Heart right ventricle (tissue), 16 donors: ENCODE measurements around the gene AGAP1. TPM values are rescaled to one million over a fixed set of nuclear protein-coding genes. Genes with fewer than 3 reads are reported as not detected.
A peak's percentile ranks its signal among the peaks of the same experiment; 100 is the strongest.

Source experiments
- ATAC-seq, 8 donors: fragments of 200-7000 bp; cut with Tn5 transposase; one replicate each; pipeline ENCODE4 v1.9.1; 2020; ENCODE audit warnings: mild to moderate bottlenecking in 8 of 8, moderate library complexity in 8 of 8, moderate number of reproducible peaks in 1 of 8
- DNase-seq, 2 donors: peaks; one replicate each; pipeline ENCODE4 v3.0.0-alpha.2; 2020
- H3K27ac ChIP-seq, 10 donors: fragments of 200-600 bp; sonication (generic) in 2 of 10; one replicate each; pipeline versions ENCODE4 v1.5.0 to v1.8.0; 2020 to 2022; ENCODE audit warnings: mild to moderate bottlenecking in 3 of 10
- H3K27me3 ChIP-seq, 7 donors: fragments of 200-600 bp; one replicate each; pipeline ENCODE4 v1.8.0; 2021 to 2022; ENCODE audit warnings: mild to moderate bottlenecking in 2 of 7
- H3K36me3 ChIP-seq, 9 donors: fragments of 200-600 bp; sonication (generic) in 1 of 9; one replicate each; pipeline versions ENCODE4 v1.5.0 to v1.8.0; 2020 to 2022; ENCODE audit warnings: mild to moderate bottlenecking in 2 of 9
- H3K4me1 ChIP-seq, 9 donors: fragments of 200-600 bp; sonication (generic) in 1 of 9; one replicate each; pipeline versions ENCODE4 v1.5.0 to v1.8.0; 2020 to 2022; ENCODE audit warnings: mild to moderate bottlenecking in 4 of 9
- H3K4me3 ChIP-seq, 10 donors: fragments of 200-600 bp; sonication (generic) in 2 of 10; one replicate each; pipeline versions ENCODE4 v1.5.0 to v1.8.0; 2020 to 2022; ENCODE audit warnings: mild to moderate bottlenecking in 7 of 10, moderate library complexity in 2 of 10
- H3K9me3 ChIP-seq, 11 donors: fragments of 200-600 bp in 10 of 11; sonication (generic) in 2 of 11; one replicate each; pipeline versions ENCODE4 v1.5.0 to v1.8.0; 2013 to 2022; ENCODE audit warnings: mild to moderate bottlenecking in 2 of 11, control low read depth in 1 of 11, moderate library complexity in 1 of 11
- CTCF ChIP-seq, 9 donors: fragments of 200-600 bp; sonication (generic) in 2 of 9; IDR thresholded peaks; one replicate each; pipeline versions ENCODE4 v1.5.0 to v1.8.0; 2021 to 2022; ENCODE audit warnings: antibody characterized with exemption in 9 of 9, mild to moderate bottlenecking in 5 of 9, moderate library complexity in 1 of 9
- WGBS, 2 donors: extraction: QIAGEN DNeasy Blood & Tissue Kit; methylation state at CpG; one replicate each; pipeline ENCODE4 v1.1.7; 2013; ENCODE audit warnings: inconsistent platforms in 1 of 2; 5-methylcytosine and 5-hydroxymethylcytosine counted together
- intact Hi-C, 10 donors: fragments of 100-400 bp; cut with DNase I; formaldehyde crosslinking; loops; one replicate each; pipeline versions ENCODE4 v1.11.1 to v1.14.2; 2022
- polyA plus RNA-seq, 2 donors: library from polyadenylated mRNA; stranded (reverse); fragments of 200-250 nt; gene quantifications; one replicate each; pipeline ENCODE4 v1.2.3, GENCODE V29; 2013
- total RNA-seq, 10 donors: library from RNA; stranded (reverse); fragmentation: NEBNext Ultra II Directional in 3 of 10; extraction: Animal tissue kit (Norgen Biotek cat#: 25700) in 3 of 10; gene quantifications; one replicate each; pipeline versions ENCODE4 v1.2.1 to v1.2.4, GENCODE V29; 2021 to 2023
- donor health status: Arrhythmogenic right ventricular cardiomyopathy.
- donor health status: ischemic (EF 13 %, LVEDD 7.1; RV severe dilation, severe dysfunction).
- donor health status: healthy with polysubstance abuse.
- donor health status: DM: no; HTN: yes; CAD: no.
- donor health status: DM: no; HTN: no; CAD: no.
- donor health status: ischemic (EF 25% LVEDD 6.9; RV normal size, moderate dysfunction).
- donor health status: ischemic (EF 25% LVEDD 5.7; RV mildly dilated, moderate dysfunction).
- donor health status: healthy.
- donor health status: DM: yes; HTN: yes; CAD: no.
- donor health status: Ischemic cardiomyopathy.
- donor health status: ischemic (EF 35%, LVEDD 5.7; RV mildly dilated, moderate dysfunction).
- donor health status: nonischemic (EF 11% LVEDD 7.7; RV severe dilation, severe dysfunction).
- donor health status: DM: yes; HTN: yes; CAD: no.
- donor health status: PGD.
- donor health status: ischemic (EF 29% LVEDD 5.4; RV normal size, mild dysfunction).
- donor health status: nonischemic (EF 23%, LVEDD 6.1; RV moderate dilation, normal function).

Gene AGAP1
- total and polyA plus RNA-seq, 12 donors: 3.5 to 29.2 (median 19.4) TPM

- H3K4me1 ChIP-seq: peaks cover 0 to 4% (median 2%) of the 10 kb centered on the region in 9 donors
- WGBS, 2 donors: 82 to 89% methylated on average over 20 of the region's 20 CpGs
- intact Hi-C loops: no loop called here
- TF ChIP-seq CTCF (IDR thresholded peaks at IDR 0.05): no peak
- no peaks in the 10 kb centered on the region for H3K27me3 ChIP-seq
- H3K4me3 ChIP-seq: no peak overlapping the region
- no peaks in the 10 kb centered on the region for H3K9me3 ChIP-seq
- peaks cover 0 to 13% (median 0%) of the 10 kb centered on the region in 9 donors for H3K36me3 ChIP-seq
- H3K27ac ChIP-seq: no peak overlapping the region
- DNase-seq (no peak), ATAC-seq (peak in 4 of 8 donors; percentile 43 to 61 (median 54))
Measured at GRCh38 chr2:236001166-236001828, 507.5 kb downstream of the AGAP1 start.

DNA sequence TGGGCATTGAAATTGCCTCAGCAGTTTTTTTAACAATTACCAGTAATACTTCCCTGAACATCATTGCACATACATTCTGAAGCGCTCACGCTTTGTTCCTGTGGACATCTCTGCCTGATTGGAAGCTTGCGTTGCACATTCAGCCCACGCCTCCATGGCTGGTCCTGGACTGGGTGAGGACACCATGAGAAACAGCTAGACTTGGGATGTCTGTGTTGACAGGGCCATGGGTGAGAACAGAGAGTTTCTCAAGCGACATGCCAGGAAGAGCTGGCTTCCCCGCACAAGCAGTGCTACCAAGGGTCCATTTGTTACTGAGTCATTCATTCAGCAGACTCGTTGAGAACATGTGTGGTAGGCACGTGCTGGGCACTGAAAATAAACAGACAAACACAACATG, 508.0 kb downstream of the AGAP1 start:
- Histone ChIP-seq H3K4me3 (no peak overlapping the region), H3K36me3 (peaks cover 0 to 13% (median 0%) of the 10 kb centered on the region in 9 donors), H3K27ac (no peak overlapping the region), H3K4me1 (no peaks in the 10 kb centered on the region), H3K27me3 (no peaks in the 10 kb centered on the region), H3K9me3 (no peaks in the 10 kb centered on the region)
- no peak for TF ChIP-seq CTCF (IDR thresholded peaks at IDR 0.05)
- ATAC-seq (no peak), DNase-seq (no peak)
- WGBS, 2 donors: 90 to 93% methylated on average over 8 of the region's 8 CpGs
- intact Hi-C loops: no loop called here

DNA sequence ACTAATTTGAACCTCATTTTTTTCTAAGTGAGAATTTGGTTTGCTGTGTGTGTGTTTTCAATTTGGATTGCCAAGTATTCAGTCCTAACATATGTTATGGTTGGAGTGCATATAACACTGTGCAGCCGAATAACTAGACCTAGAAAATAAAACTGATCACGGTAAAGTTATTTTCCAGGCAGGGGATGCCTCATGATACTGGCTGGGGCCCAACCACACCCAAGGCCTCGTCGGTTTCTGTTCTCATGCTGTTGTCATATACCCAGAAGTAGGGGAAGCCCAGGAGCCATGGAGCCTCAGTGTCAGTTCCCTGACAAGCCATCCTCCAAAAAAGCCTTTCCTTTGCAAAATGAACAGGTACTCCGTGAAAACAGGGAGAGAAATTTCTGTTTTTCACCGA, 514.2 kb downstream of the AGAP1 start:
- H3K36me3 ChIP-seq: no peaks in the 10 kb centered on the region
- WGBS, 2 donors: 69 to 81% methylated on average over 6 of the region's 6 CpGs
- intact Hi-C loops: no loop called here
- no peak overlapping the region for H3K27ac ChIP-seq
- DNase-seq: no peak
- H3K4me3 ChIP-seq: no peak overlapping the region
- ATAC-seq: no peak
- no peak for TF ChIP-seq CTCF (IDR thresholded peaks at IDR 0.05)
- no peaks in the 10 kb centered on the region for H3K9me3 ChIP-seq
- H3K27me3 ChIP-seq: no peaks in the 10 kb centered on the region
- peaks cover 0 to 13% (median 0%) of the 10 kb centered on the region in 9 donors for H3K4me1 ChIP-seq

- ATAC-seq (no peak), DNase-seq (no peak)
- Histone ChIP-seq H3K4me1 (peaks cover 0 to 13% (median 0%) of the 10 kb centered on the region in 9 donors), H3K4me3 (no peak overlapping the region), H3K27me3 (no peaks in the 10 kb centered on the region), H3K36me3 (no peaks in the 10 kb centered on the region), H3K27ac (no peak overlapping the region), H3K9me3 (no peaks in the 10 kb centered on the region)
- intact Hi-C loops: no loop called here
- 95 to 96% methylated on average over 9 of the region's 9 CpGs for WGBS, 2 donors
- no peak for TF ChIP-seq CTCF (IDR thresholded peaks at IDR 0.05)
Measured at GRCh38 chr2:236008857-236009256, 515.0 kb downstream of the AGAP1 start.
